Fibroblast of lung (primary cell): Measurements from ENCODE around the gene DIP2C. TPM values are rescaled to one million over a fixed set of nuclear protein-coding genes. Genes with fewer than 3 reads are reported as not detected.

Experiments
- DNase-seq, 2 donors: peaks; one replicate each; pipeline versions ENCODE4 v3.0.0 to v3.0.0-alpha.2; 2010; ENCODE audit warnings: low read depth in 2 of 2
- H2AFZ ChIP-seq: 2 replicates; pipeline ENCODE4 v1.5.1; 2012; ENCODE audit warnings: low read length, control low read depth, inconsistent platforms
- H3K27ac ChIP-seq: 2 replicates; pipeline ENCODE4 v1.5.1; 2011; ENCODE audit warnings: low read length, control low read depth; ENCODE audit not compliant: insufficient read depth
- H3K27me3 ChIP-seq: 2 replicates; pipeline ENCODE4 v1.5.1; 2011; ENCODE audit warnings: mild to moderate bottlenecking, low read length; ENCODE audit not compliant: control insufficient read depth, insufficient read depth
- H3K36me3 ChIP-seq: 2 replicates; pipeline ENCODE4 v1.5.1; 2011; ENCODE audit warnings: low read length; ENCODE audit not compliant: control insufficient read depth, insufficient read depth
- H3K4me1 ChIP-seq: 2 replicates; pipeline ENCODE4 v1.5.1; 2011; ENCODE audit warnings: low read length; ENCODE audit not compliant: control insufficient read depth, insufficient read depth; ENCODE audit errors: extremely low read depth
- H3K4me2 ChIP-seq: 2 replicates; pipeline ENCODE4 v1.5.1; 2011; ENCODE audit warnings: low read length, control low read depth; ENCODE audit not compliant: insufficient read depth; ENCODE audit errors: extremely low read depth
- H3K4me3 ChIP-seq, 4 experiments: fragments of 200-600 bp in 1 of 4; sonication (generic) in 1 of 4; replicated peaks in 1 of 4; 2 replicates each; pipeline ENCODE4 v1.5.1; 2011 to 2016; ENCODE audit warnings: low read length in 4 of 4, low read depth in 3 of 4, mild to moderate bottlenecking in 3 of 4, control low read depth in 2 of 4, inconsistent platforms in 1 of 4, mixed read lengths in 1 of 4; ENCODE audit not compliant: insufficient read depth in 1 of 4; ENCODE audit errors: control extremely low read depth in 1 of 4
- H3K79me2 ChIP-seq: 2 replicates; pipeline ENCODE4 v1.5.1; 2012; ENCODE audit warnings: mild to moderate bottlenecking, low read length, inconsistent platforms; ENCODE audit not compliant: control insufficient read depth, insufficient read depth
- H3K9ac ChIP-seq: 2 replicates; pipeline ENCODE4 v1.5.1; 2011; ENCODE audit warnings: mild to moderate bottlenecking, low read length, control low read depth; ENCODE audit not compliant: insufficient read depth
- H3K9me3 ChIP-seq: 2 replicates; pipeline ENCODE4 v1.5.1; 2012; ENCODE audit warnings: low read depth, low read length; ENCODE audit not compliant: control insufficient read depth, insufficient read depth
- H4K20me1 ChIP-seq: 2 replicates; pipeline ENCODE4 v1.5.1; 2011; ENCODE audit warnings: low read length; ENCODE audit not compliant: control insufficient read depth, insufficient read depth; ENCODE audit errors: extremely low read depth
- CTCF ChIP-seq, 2 donors: IDR thresholded peaks in 1 of 2; conservative IDR thresholded peaks in 1 of 2; 1 replicate in 1 of 2; 2 replicates in 1 of 2; pipeline ENCODE4 v1.5.1; 2011 to 2012; ENCODE audit warnings: low read length in 2 of 2, control low read depth in 1 of 2, inconsistent platforms in 1 of 2, low read depth in 1 of 2, mild to moderate bottlenecking in 1 of 2
- EZH2 ChIP-seq: IDR thresholded peaks from 2 replicates; pipeline ENCODE4 v1.5.1; 2012; ENCODE audit warnings: low read length, control low read depth, mild to moderate bottlenecking; ENCODE audit errors: missing control alignments
- polyA plus RNA-seq, 2 donors: library from polyadenylated mRNA; depleted of rRNA in 1 of 2; stranded (reverse) in 1 of 2; unstranded in 1 of 2; fragments of >200 nt; gene quantifications; 2 replicates each; pipeline ENCODE4 v1.2.1, GENCODE V29; 2011 to 2012; ENCODE audit warnings: missing spikeins in 1 of 2
- total RNA-seq: library from RNA; depleted of rRNA; stranded (reverse); fragments of >200 nt; gene quantifications from 2 replicates; pipeline ENCODE4 v1.2.1, GENCODE V29; 2014

DIP2C gene
- total and polyA plus RNA-seq, 2 donors (not counting 1 experiment from before 2014, with no cell fraction given): 10.7 to 18.3 TPM

- Histone ChIP-seq H3K9ac (no peak overlapping the region), H2AFZ (no peak overlapping the region), H3K9me3 (peaks cover 2% of the 10 kb centered on the region), H3K4me2 (no peak overlapping the region), H3K4me1 (no peaks in the 10 kb centered on the region), H3K27me3 (no peaks in the 10 kb centered on the region), H3K27ac (no peak overlapping the region), H3K36me3 (no peaks in the 10 kb centered on the region), H3K4me3 (no peak overlapping the region), H3K79me2 (peaks cover 24% of the 10 kb centered on the region), H4K20me1 (no peaks in the 10 kb centered on the region)
- TF ChIP-seq EZH2: no peak
- no peak for TF ChIP-seq CTCF (conservative IDR thresholded peaks at IDR 0.05 in 1 of 2, IDR thresholded peaks at IDR 0.05 in 1 of 2; ENCODE audit: low read depth in 1 of 2, low read length in 2 of 2)
- DNase-seq: no peak
These were observed 123.1 kb downstream of the DIP2C start for GRCh38 chr10:566241-566885.

- TF ChIP-seq CTCF (conservative IDR thresholded peaks at IDR 0.05 in 1 of 2, IDR thresholded peaks at IDR 0.05 in 1 of 2; ENCODE audit: low read depth in 1 of 2, low read length in 2 of 2) (no peak), EZH2 (no peak)
- Histone ChIP-seq H3K9me3 (peaks cover 2% of the 10 kb centered on the region), H3K9ac (no peak overlapping the region), H3K27ac (no peak overlapping the region), H3K4me2 (no peak overlapping the region), H2AFZ (no peak overlapping the region), H3K36me3 (no peaks in the 10 kb centered on the region), H3K27me3 (no peaks in the 10 kb centered on the region), H3K4me3 (no peak overlapping the region), H4K20me1 (no peaks in the 10 kb centered on the region), H3K79me2 (peaks cover 22% of the 10 kb centered on the region), H3K4me1 (no peaks in the 10 kb centered on the region)
- DNase-seq: no peak
These were observed 123.8 kb downstream of the DIP2C start for GRCh38 chr10:565676-566075.

DNA sequence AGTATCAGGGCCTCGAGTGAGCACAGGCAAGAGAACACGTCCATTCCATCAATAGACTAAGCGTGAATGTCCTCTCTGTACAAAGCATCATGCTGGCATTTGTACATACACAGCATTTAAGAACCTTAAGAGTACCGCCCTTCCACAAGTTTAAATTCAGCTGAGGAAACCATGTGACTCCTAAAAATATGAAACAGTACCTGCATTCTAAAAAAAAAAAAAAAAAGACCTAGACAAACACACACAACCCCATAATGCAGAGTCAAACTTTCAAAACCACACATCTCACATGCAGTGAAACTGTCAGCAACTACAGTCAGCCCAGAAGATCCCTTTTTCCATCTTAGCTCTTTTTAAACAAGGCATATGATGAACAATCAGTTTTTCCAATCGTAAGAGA lies 124.3 kb downstream of the DIP2C start:
- H3K9ac ChIP-seq: no peak overlapping the region
- H3K36me3 ChIP-seq: no peaks in the 10 kb centered on the region

More for the DNA sequence above, 124.3 kb downstream of the DIP2C start:
- Histone ChIP-seq H3K9me3 (peaks cover 2% of the 10 kb centered on the region), H3K4me1 (no peaks in the 10 kb centered on the region), H3K27me3 (no peaks in the 10 kb centered on the region), H4K20me1 (peaks cover 2% of the 10 kb centered on the region), H3K79me2 (peaks cover 20% of the 10 kb centered on the region), H3K4me3 (no peak overlapping the region), H2AFZ (no peak overlapping the region), H3K27ac (no peak overlapping the region), H3K4me2 (no peak overlapping the region)
- TF ChIP-seq CTCF (conservative IDR thresholded peaks at IDR 0.05 in 1 of 2, IDR thresholded peaks at IDR 0.05 in 1 of 2; ENCODE audit: low read depth in 1 of 2, low read length in 2 of 2) (no peak), EZH2 (no peak)
- DNase-seq: no peak
